Neural progenitor cell (in vitro differentiated cells): Measurements from ENCODE around the gene LGSN.

Source experiments
- CTCF ChIP-seq: fragments of 200-600 bp; sonication (generic); IDR thresholded peaks from 2 replicates; pipeline ENCODE4 v1.5.1; 2017; ENCODE audit warnings: antibody characterized with exemption, mild to moderate bottlenecking
- EZH2 ChIP-seq: fragments of 200-600 bp; sonication (generic); IDR thresholded peaks from 2 replicates; pipeline ENCODE4 v1.6.1; 2017; ENCODE audit warnings: antibody characterized with exemption, mild to moderate bottlenecking, moderate library complexity

- TF ChIP-seq CTCF (no peak), EZH2 (no peak)
Measured at GRCh38 chr6:63322981-63323380, 3.2 kb upstream of the LGSN start.
